Measurements from ENCODE around the gene SYNGR3.
A peak's percentile ranks its signal among the peaks of the same experiment; 100 is the strongest.

Gene SYNGR3

DNA sequence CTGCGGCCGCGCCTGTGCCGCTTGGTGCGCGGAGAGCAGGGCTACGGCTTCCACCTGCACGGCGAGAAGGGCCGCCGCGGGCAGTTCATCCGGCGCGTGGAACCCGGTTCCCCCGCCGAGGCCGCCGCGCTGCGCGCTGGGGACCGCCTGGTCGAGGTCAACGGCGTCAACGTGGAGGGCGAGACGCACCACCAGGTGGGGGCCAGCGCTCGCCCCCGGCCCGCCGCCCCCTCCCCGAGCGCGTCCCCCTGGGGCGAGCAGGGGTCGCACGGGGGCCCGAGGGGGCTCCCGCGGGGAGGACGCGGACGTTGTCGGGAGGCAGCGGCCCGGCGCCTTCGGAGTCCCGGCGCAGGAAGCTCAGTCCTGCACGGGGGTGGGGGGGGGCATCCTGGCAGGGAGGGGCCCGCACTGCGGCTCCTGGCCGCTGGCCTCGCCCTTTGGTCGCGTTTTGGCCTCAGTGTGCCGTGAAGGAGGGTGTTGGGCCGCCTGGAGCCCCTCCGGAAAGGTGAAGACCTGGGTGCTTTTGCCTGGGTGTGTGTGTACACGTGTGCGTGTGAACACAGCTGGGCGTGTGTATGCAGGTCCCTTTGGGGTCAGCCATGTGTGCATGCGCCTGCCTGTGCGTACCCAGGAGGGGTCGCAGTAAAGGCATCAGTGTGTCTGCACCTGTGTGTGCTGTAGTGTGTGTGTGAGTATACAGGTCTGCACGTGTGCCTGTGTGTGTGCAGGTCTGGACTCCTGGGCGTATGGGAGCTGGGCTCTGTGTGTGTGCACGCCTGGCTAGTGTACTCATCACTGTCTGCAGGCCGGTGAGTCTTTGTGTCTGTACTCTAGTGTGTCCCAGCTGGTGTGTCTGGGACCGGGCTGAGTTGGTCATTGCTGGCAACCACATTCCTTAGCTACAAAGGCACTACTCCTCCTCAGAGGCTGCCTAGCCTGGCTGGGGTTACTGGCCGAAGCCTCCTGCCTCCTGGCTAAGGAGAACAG lies 37.5 kb downstream of the SYNGR3 start:
- Histone ChIP-seq H3K36me3 (ENCODE audit: control insufficient read depth, insufficient read depth, low read length) (no peaks in the 10 kb centered on the region), H3K4me3 (replicated peaks; ENCODE audit: low read depth, low read length) (peak overlapping the region; percentile 34), H3K27me3 (replicated peaks; ENCODE audit: control insufficient read depth, insufficient read depth, low read length) (peaks cover 12% of the 10 kb centered on the region)
- DNase-seq (ENCODE audit: extremely low read depth, insufficient read length): peak; percentile 23
- TF ChIP-seq, protein P1, sequence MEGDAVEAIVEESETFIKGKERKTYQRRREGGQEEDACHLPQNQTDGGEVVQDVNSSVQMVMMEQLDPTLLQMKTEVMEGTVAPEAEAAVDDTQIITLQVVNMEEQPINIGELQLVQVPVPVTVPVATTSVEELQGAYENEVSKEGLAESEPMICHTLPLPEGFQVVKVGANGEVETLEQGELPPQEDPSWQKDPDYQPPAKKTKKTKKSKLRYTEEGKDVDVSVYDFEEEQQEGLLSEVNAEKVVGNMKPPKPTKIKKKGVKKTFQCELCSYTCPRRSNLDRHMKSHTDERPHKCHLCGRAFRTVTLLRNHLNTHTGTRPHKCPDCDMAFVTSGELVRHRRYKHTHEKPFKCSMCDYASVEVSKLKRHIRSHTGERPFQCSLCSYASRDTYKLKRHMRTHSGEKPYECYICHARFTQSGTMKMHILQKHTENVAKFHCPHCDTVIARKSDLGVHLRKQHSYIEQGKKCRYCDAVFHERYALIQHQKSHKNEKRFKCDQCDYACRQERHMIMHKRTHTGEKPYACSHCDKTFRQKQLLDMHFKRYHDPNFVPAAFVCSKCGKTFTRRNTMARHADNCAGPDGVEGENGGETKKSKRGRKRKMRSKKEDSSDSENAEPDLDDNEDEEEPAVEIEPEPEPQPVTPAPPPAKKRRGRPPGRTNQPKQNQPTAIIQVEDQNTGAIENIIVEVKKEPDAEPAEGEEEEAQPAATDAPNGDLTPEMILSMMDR (IDR thresholded peaks at IDR 0.05; ENCODE audit: insufficient read depth, low read length, poor library complexity, severe bottlenecking): no peak

DNA sequence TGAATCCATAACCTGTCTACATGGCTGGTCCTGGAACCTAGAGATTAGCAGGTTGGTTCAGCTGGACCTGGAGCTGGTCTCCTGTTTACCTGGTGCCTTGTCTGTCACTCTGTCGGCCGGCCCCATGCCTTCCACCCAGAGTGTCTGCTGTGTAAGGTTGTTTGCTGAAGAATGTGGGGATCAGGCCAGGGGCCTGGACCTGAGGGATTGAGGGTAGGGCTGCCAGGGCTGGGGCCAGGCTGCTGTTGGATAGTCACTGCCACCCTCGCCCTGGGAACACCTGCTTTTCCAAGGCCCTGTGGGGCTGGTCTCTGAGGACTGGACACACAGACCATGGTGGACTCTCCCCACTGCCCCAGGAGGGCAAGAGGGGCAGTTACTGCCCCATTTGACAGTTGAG lies 38.4 kb downstream of the SYNGR3 start:
- TF ChIP-seq, protein P1 (IDR thresholded peaks at IDR 0.05; ENCODE audit: insufficient read depth, low read length, poor library complexity, severe bottlenecking): no peak
- H3K4me3 ChIP-seq (replicated peaks; ENCODE audit: low read depth, low read length): no peak overlapping the region
- H3K36me3 ChIP-seq (ENCODE audit: control insufficient read depth, insufficient read depth, low read length): no peaks in the 10 kb centered on the region
- H3K27me3 ChIP-seq (replicated peaks; ENCODE audit: control insufficient read depth, insufficient read depth, low read length): peaks cover 12% of the 10 kb centered on the region
- DNase-seq (ENCODE audit: extremely low read depth, insufficient read length): no peak

DNA sequence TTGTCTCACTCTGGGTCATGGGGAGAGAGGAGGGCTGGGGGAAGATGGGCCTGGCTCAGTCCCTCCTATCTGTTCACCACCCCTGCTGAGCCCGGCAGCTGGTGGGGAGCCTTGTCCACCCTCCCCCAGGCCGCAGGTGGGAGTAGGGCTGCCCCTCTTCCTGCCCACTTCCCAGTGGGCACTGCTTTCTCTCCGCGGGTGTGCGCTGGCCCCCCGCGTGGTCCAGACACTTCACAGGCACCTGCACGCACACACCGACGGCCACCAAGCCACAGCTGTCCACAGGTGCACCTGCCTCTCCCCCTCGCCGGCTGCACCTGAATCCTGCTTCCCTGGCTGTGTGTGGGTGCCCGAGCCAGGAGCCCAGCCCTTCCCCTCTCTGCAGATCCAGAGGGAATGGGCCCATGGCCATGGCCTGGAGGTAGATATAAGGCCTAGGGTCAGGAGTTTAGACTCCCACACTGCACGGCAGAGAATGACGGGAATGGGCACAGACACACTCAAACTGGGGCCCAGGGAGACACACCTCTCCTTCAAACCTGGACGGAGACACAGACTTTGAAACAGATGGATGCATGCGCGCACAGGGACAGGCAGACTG lies 39.0 kb downstream of the SYNGR3 start:
- no peaks in the 10 kb centered on the region for H3K36me3 ChIP-seq (ENCODE audit: control insufficient read depth, insufficient read depth, low read length)
- H3K4me3 ChIP-seq (replicated peaks; ENCODE audit: low read depth, low read length): no peak overlapping the region
- peaks cover 12% of the 10 kb centered on the region for H3K27me3 ChIP-seq (replicated peaks; ENCODE audit: control insufficient read depth, insufficient read depth, low read length)
- TF ChIP-seq, protein P1 (IDR thresholded peaks at IDR 0.05; ENCODE audit: insufficient read depth, low read length, poor library complexity, severe bottlenecking): no peak
- DNase-seq (ENCODE audit: extremely low read depth, insufficient read length): no peak

DNA sequence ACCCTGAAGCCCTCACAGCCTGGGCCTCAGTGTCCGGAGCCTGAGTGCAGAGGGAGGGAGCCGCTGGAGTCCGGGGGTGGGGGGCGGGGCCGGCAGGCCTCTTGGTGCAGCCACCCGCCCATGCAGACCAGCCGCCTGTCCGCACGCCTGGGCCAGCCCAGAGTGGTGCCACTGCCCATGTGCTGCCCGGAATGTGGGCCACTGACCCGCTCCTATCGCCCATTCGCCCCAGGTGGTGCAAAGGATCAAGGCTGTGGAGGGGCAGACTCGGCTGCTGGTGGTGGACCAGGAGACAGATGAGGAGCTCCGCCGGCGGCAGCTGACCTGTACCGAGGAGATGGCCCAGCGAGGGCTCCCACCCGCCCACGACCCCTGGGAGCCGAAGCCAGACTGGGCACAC lies 39.6 kb downstream of the SYNGR3 start:
- peaks cover 12% of the 10 kb centered on the region for H3K27me3 ChIP-seq (replicated peaks; ENCODE audit: control insufficient read depth, insufficient read depth, low read length)
- no peak overlapping the region for H3K4me3 ChIP-seq (replicated peaks; ENCODE audit: low read depth, low read length)
- TF ChIP-seq, protein P1 (IDR thresholded peaks at IDR 0.05; ENCODE audit: insufficient read depth, low read length, poor library complexity, severe bottlenecking): no peak
- DNase-seq (ENCODE audit: extremely low read depth, insufficient read length): no peak
- no peaks in the 10 kb centered on the region for H3K36me3 ChIP-seq (ENCODE audit: control insufficient read depth, insufficient read depth, low read length)

- DNase-seq (ENCODE audit: extremely low read depth, insufficient read length): no peak
- Histone ChIP-seq H3K27me3 (replicated peaks; ENCODE audit: control insufficient read depth, insufficient read depth, low read length) (peaks cover 12% of the 10 kb centered on the region), H3K36me3 (ENCODE audit: control insufficient read depth, insufficient read depth, low read length) (no peaks in the 10 kb centered on the region), H3K4me3 (replicated peaks; ENCODE audit: low read depth, low read length) (no peak overlapping the region)
- TF ChIP-seq, protein P1 (IDR thresholded peaks at IDR 0.05; ENCODE audit: insufficient read depth, low read length, poor library complexity, severe bottlenecking): no peak
Observed at GRCh38 chr16:2030036-2030435, 40.3 kb downstream of the SYNGR3 start.

All from GM06990 (cell line).